Thyroid gland (tissue), 4 donors: ENCODE data around the gene TCP11L1.

Experiments used
- POLR2A ChIP-seq, 2 donors: fragments of 450-650 bp; IDR thresholded peaks; one replicate each; pipeline ENCODE4 v1.6.1; 2017; ENCODE audit warnings: antibody characterized with exemption in 2 of 2, mild to moderate bottlenecking in 2 of 2, moderate library complexity in 1 of 2
- TF ChIP-seq, protein P1 (sequence below), 6 experiments: fragments of 200-600 bp in 3 of 6; fragments of 450-650 bp in 3 of 6; sonication (generic) in 3 of 6; IDR thresholded peaks; one replicate each; pipeline ENCODE4 v1.5.1; 2016 to 2019; ENCODE audit warnings: antibody characterized with exemption in 6 of 6, mild to moderate bottlenecking in 2 of 6, inconsistent platforms in 1 of 6, moderate library complexity in 1 of 6

DNA sequence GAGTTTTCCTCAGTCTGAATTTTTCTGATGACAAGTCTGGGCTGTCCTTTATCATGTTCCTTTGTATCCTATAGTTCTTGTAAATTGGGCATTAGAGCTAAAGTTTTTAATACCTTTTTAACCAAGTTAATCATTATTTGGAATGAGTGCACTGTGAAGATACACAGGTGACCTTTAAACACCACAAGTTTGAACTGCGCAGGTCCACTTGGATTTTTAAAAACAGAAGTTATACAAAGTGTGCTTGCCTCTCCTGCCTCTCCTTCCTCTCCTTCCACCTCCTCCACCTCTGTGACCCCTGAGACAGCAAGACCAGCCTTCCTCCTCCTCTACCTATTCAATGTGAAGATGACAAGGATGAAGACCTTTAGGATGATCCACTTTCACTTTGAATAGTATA, 4.4 kb upstream of the TCP11L1 start:
- TF ChIP-seq, protein P1, sequence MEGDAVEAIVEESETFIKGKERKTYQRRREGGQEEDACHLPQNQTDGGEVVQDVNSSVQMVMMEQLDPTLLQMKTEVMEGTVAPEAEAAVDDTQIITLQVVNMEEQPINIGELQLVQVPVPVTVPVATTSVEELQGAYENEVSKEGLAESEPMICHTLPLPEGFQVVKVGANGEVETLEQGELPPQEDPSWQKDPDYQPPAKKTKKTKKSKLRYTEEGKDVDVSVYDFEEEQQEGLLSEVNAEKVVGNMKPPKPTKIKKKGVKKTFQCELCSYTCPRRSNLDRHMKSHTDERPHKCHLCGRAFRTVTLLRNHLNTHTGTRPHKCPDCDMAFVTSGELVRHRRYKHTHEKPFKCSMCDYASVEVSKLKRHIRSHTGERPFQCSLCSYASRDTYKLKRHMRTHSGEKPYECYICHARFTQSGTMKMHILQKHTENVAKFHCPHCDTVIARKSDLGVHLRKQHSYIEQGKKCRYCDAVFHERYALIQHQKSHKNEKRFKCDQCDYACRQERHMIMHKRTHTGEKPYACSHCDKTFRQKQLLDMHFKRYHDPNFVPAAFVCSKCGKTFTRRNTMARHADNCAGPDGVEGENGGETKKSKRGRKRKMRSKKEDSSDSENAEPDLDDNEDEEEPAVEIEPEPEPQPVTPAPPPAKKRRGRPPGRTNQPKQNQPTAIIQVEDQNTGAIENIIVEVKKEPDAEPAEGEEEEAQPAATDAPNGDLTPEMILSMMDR (IDR thresholded peaks at IDR 0.05), result no peak
- TF ChIP-seq POLR2A (IDR thresholded peaks at IDR 0.05), result no peak
